Upper lobe of left lung (tissue), 6 donors: ENCODE measurements around the gene MOB2. TPM values are rescaled to one million over a fixed set of nuclear protein-coding genes. Genes with fewer than 3 reads are reported as not detected.
A peak's percentile ranks its signal among the peaks of the same experiment; 100 is the strongest.

Experiments used
- ATAC-seq, 2 donors: fragments of 200-7000 bp; cut with Tn5 transposase; one replicate each; pipeline ENCODE4 v1.9.1; 2022; ENCODE audit warnings: mild to moderate bottlenecking in 2 of 2, moderate library complexity in 2 of 2; ENCODE audit not compliant: low FRiP score in 2 of 2
- DNase-seq, 2 donors: peaks; one replicate each; pipeline ENCODE4 v3.0.0-alpha.2; 2019 to 2020
- H3K27ac ChIP-seq, 4 donors: fragments of 200-600 bp; sonication (generic); one replicate each; pipeline ENCODE4 v1.5.1; 2016 to 2019
- H3K27me3 ChIP-seq, 4 donors: fragments of 200-600 bp; sonication (generic); one replicate each; pipeline ENCODE4 v1.5.1; 2017 to 2019
- H3K36me3 ChIP-seq, 4 donors: fragments of 200-600 bp; sonication (generic); one replicate each; pipeline ENCODE4 v1.5.1; 2016 to 2019
- H3K4me1 ChIP-seq, 4 donors: fragments of 200-600 bp; sonication (generic); one replicate each; pipeline ENCODE4 v1.5.1; 2018 to 2019
- H3K4me3 ChIP-seq, 4 donors: fragments of 200-600 bp; sonication (generic); one replicate each; pipeline ENCODE4 v1.5.1; 2017 to 2019; ENCODE audit warnings: mild to moderate bottlenecking in 2 of 4, moderate library complexity in 1 of 4
- H3K9me3 ChIP-seq, 4 donors: fragments of 200-600 bp; sonication (generic); one replicate each; pipeline ENCODE4 v1.5.1; 2018 to 2019
- EP300 ChIP-seq, 4 donors: sonication (generic); formaldehyde crosslinking; IDR thresholded peaks; one replicate each; pipeline ENCODE4 v1.5.1; 2017; ENCODE audit warnings: antibody characterized with exemption in 4 of 4, control low read depth in 2 of 4
- POLR2A ChIP-seq, 4 donors: fragments of 450-650 bp; IDR thresholded peaks; one replicate each; pipeline ENCODE4 v1.5.1; 2016 to 2017; ENCODE audit warnings: antibody characterized with exemption in 4 of 4, mild to moderate bottlenecking in 2 of 4
- POLR2AphosphoS5 ChIP-seq, 2 donors: sonication (generic); formaldehyde crosslinking; IDR thresholded peaks; one replicate each; pipeline ENCODE4 v1.5.1; 2017; ENCODE audit warnings: antibody characterized with exemption in 2 of 2
- WGBS, 2 donors: methylation state at CpG; one replicate each; pipeline ENCODE4 v1.1.5; 2017 to 2018; 5-methylcytosine and 5-hydroxymethylcytosine counted together
- total RNA-seq, 6 donors: library from RNA; depleted of rRNA in 4 of 6; stranded (reverse); fragments of >200 nt in 4 of 6; gene quantifications; one replicate each; pipeline versions ENCODE4 v1.1.0 to v1.2.1, GENCODE V29; 2016 to 2021
- TF ChIP-seq, protein P1 (sequence below), 6 experiments: fragments of 450-650 bp in 4 of 6; fragments of 200-600 bp in 2 of 6; sonication (generic) in 2 of 6; IDR thresholded peaks; one replicate each; pipeline ENCODE4 v1.5.1; 2016 to 2019; ENCODE audit warnings: antibody characterized with exemption in 6 of 6
- donor health status: DM: no; HTN: no; CAD: no; lungs with moderate emphysema.
- donor health status: DM: no; HTN: yes; CAD: no; lungs with severe emphysema.

MOB2 gene
- total RNA-seq, 6 donors from 2014 or later, result 34.7 to 72.3 (median 49.5) TPM

DNA sequence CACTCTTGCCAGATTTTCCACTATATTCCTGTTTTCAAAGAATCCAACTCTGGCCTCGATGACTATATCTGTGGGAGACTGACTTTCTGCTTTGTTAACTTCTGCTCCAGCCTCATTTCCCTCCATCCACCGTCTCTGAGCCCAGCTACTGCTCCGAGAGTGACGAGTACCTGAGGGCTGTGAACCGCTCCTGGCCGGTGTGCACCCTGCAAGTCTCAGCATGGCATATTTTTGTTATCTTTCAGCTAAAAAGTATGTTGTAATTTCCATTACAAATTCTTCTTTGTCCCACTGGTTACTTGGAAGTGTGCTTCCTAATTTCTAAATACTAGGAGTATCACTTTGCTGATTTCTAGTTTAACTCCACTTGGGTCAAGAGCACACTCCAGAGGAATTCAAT lies 36.5 kb upstream of the MOB2 start:
- H3K4me3 ChIP-seq, result no peak overlapping the region
- 67 to 81% methylated on average over 6 of the region's 6 CpGs for WGBS, 2 donors
- H3K27ac ChIP-seq, result no peak overlapping the region
- H3K36me3 ChIP-seq, result no peaks in the 10 kb centered on the region
- no peaks in the 10 kb centered on the region for H3K27me3 ChIP-seq
- peaks cover 21 to 69% (median 23%) of the 10 kb centered on the region in 4 donors for H3K4me1 ChIP-seq
- DNase-seq (no peak), ATAC-seq (no peak)
- TF ChIP-seq, protein P1, sequence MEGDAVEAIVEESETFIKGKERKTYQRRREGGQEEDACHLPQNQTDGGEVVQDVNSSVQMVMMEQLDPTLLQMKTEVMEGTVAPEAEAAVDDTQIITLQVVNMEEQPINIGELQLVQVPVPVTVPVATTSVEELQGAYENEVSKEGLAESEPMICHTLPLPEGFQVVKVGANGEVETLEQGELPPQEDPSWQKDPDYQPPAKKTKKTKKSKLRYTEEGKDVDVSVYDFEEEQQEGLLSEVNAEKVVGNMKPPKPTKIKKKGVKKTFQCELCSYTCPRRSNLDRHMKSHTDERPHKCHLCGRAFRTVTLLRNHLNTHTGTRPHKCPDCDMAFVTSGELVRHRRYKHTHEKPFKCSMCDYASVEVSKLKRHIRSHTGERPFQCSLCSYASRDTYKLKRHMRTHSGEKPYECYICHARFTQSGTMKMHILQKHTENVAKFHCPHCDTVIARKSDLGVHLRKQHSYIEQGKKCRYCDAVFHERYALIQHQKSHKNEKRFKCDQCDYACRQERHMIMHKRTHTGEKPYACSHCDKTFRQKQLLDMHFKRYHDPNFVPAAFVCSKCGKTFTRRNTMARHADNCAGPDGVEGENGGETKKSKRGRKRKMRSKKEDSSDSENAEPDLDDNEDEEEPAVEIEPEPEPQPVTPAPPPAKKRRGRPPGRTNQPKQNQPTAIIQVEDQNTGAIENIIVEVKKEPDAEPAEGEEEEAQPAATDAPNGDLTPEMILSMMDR (IDR thresholded peaks at IDR 0.05), result no peak
- TF ChIP-seq POLR2AphosphoS5 (IDR thresholded peaks at IDR 0.05), result no peak
- TF ChIP-seq EP300 (IDR thresholded peaks at IDR 0.05), result no peak
- no peak for TF ChIP-seq POLR2A (IDR thresholded peaks at IDR 0.05)
- no peaks in the 10 kb centered on the region for H3K9me3 ChIP-seq

DNA sequence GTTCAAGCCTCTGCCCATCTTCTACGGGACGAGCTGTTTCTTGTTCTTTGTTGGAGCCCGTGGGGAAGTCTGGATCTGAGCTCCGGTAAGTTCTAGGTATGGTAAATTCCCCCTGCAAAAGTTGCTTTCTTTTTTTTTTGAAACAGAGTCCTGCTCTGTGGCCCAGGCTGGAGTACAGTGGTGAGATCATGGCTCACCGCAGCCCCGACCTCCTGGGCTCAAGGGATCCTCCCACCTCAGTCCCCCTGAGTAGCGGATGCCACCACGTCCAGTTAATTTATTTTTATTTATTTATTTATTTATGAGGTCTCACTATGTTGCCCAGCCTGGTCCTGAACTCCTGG lies 35.5 kb upstream of the MOB2 start:
- H3K4me1 ChIP-seq, result peaks cover 27 to 75% (median 27%) of the 10 kb centered on the region in 4 donors
- no peak for TF ChIP-seq EP300 (IDR thresholded peaks at IDR 0.05)
- no peak for TF ChIP-seq POLR2AphosphoS5 (IDR thresholded peaks at IDR 0.05)
- TF ChIP-seq, protein P1 (IDR thresholded peaks at IDR 0.05), result no peak
- no peak for TF ChIP-seq POLR2A (IDR thresholded peaks at IDR 0.05)
- H3K9me3 ChIP-seq, result no peaks in the 10 kb centered on the region
- H3K36me3 ChIP-seq, result no peaks in the 10 kb centered on the region
- ATAC-seq (no peak), DNase-seq (no peak)
- no peak overlapping the region for H3K4me3 ChIP-seq
- 94 to 95% methylated on average over 8 of the region's 8 CpGs for WGBS, 2 donors
- no peak overlapping the region for H3K27ac ChIP-seq
- no peaks in the 10 kb centered on the region for H3K27me3 ChIP-seq

DNA sequence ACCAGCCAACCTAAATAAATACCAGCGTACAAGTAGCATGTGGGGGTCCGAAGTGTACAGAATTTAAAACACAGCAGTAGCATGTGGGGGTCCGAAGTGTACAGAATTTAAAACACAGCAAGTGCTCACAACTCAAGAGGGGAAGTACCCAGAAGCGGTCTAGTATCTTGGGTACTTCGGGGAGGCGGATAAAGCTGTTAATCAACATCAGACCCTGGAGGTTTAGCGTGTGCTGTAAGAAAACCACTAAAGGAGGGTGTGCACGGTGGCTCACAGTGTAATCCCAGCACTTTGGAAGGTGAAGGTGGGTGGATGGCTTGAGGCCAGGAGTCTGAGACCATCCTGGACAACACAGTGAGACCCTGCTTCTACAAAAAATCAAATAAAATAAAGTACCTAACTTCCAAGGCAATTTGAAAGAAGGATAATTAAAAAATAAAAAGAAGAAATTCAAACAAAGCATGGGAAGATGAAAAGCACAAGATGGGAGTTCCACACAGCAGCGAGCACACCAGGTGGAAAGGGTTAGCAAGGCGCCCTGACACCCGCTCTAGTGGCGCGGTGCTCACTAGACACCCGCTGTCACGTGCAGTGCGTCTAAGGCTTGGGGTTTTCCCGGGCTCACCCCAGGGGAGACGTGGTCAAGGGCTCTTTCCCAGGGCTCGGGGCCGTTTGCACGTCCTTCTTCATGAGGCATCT lies 35.0 kb upstream of the MOB2 start:
- ATAC-seq (no peak), DNase-seq (peak in 1 of 2 donors; percentile 50)
- 76 to 84% methylated on average over 21 of the region's 21 CpGs for WGBS, 2 donors
- Histone ChIP-seq H3K4me1 (peaks cover 26 to 75% (median 29%) of the 10 kb centered on the region in 4 donors), H3K4me3 (no peak overlapping the region), H3K9me3 (no peaks in the 10 kb centered on the region), H3K27ac (no peak overlapping the region), H3K27me3 (no peaks in the 10 kb centered on the region), H3K36me3 (no peaks in the 10 kb centered on the region)
- no peak for TF ChIP-seq POLR2A (IDR thresholded peaks at IDR 0.05)
- TF ChIP-seq POLR2AphosphoS5 (IDR thresholded peaks at IDR 0.05), result peak in 1 of 2 donors; percentile 29
- TF ChIP-seq EP300 (IDR thresholded peaks at IDR 0.05), result no peak
- TF ChIP-seq, protein P1 (IDR thresholded peaks at IDR 0.05), result no peak

DNA sequence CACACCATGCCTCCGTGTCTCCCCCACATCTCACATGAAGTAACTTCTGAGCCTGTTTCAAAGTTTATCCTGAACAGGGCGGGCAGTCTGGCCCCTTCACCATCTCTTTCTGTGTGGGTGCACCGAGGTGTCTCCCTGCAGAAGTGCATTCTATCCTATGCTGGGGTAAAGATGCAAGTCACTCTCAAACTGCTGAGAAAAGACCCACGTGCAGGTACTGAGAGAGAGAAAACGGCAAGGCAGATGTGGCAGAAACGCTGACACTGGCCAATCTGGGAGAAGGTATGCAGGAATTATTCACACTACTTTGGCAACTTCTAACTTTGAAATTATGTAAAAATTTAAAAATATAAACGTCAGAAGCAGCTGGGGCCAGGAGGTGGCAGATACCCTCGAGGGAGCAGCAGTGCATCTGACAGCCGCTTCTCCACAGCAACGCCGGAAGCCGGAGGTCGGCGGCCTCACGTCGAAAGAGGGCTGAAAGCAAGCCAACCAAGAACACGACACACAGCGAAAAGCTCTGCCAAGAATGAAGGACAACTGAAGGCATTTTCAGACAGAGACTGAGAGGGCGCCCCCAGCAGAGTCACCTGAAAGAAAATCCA lies 34.2 kb upstream of the MOB2 start:
- TF ChIP-seq EP300 (IDR thresholded peaks at IDR 0.05), result no peak
- no peak for TF ChIP-seq POLR2A (IDR thresholded peaks at IDR 0.05)
- peak in 1 of 2 donors; percentile 25 for TF ChIP-seq POLR2AphosphoS5 (IDR thresholded peaks at IDR 0.05)
- TF ChIP-seq, protein P1 (IDR thresholded peaks at IDR 0.05), result no peak
- ATAC-seq (no peak), DNase-seq (peak in 1 of 2 donors; percentile 78)
- Histone ChIP-seq H3K27me3 (no peaks in the 10 kb centered on the region), H3K27ac (no peak overlapping the region), H3K36me3 (no peaks in the 10 kb centered on the region), H3K4me3 (no peak overlapping the region), H3K9me3 (no peaks in the 10 kb centered on the region), H3K4me1 (peaks cover 34 to 77% (median 36%) of the 10 kb centered on the region in 4 donors)
- 56 to 68% methylated on average over 19 of the region's 19 CpGs for WGBS, 2 donors
